HG03045 (cell line): ENCODE data around the gene TRIOBP.

Experiments
- ATAC-seq: cut with Tn5 transposase; IDR thresholded peaks from one replicate; pipeline ENCODE4 v1.9.1; 2021; ENCODE audit warnings: mild to moderate bottlenecking, moderate library complexity; ENCODE audit not compliant: unreplicated experiment

TRIOBP gene

GRCh38 chr22:37748659-37749058 is 51.8 kb downstream of the TRIOBP start:
- no peak for ATAC-seq

GRCh38 chr22:37749226-37749625 is 52.4 kb downstream of the TRIOBP start:
- no peak for ATAC-seq

GRCh38 chr22:37749831-37750595 is 53.2 kb downstream of the TRIOBP start:
- no peak for ATAC-seq

- ATAC-seq, result no peak
Observed at GRCh38 chr22:37750596-37751162, 53.8 kb downstream of the TRIOBP start.

GRCh38 chr22:37751449-37752188 is 54.8 kb downstream of the TRIOBP start:
- no peak for ATAC-seq

- no peak for ATAC-seq
Observed at GRCh38 chr22:37752189-37753087, 55.6 kb downstream of the TRIOBP start.

GRCh38 chr22:37753746-37754145 is 56.9 kb downstream of the TRIOBP start:
- no peak for ATAC-seq

- ATAC-seq, result no peak
Observed at GRCh38 chr22:37757663-37758062, 60.8 kb downstream of the TRIOBP start.

GRCh38 chr22:37758694-37759093 is 61.8 kb downstream of the TRIOBP start:
- no peak for ATAC-seq

GRCh38 chr22:37759281-37759680 is 62.4 kb downstream of the TRIOBP start:
- no peak for ATAC-seq

GRCh38 chr22:37760152-37760551 is 63.3 kb downstream of the TRIOBP start:
- no peak for ATAC-seq

GRCh38 chr22:37762389-37762836 is 65.6 kb downstream of the TRIOBP start:
- ATAC-seq, result no peak

- ATAC-seq, result no peak
Observed at GRCh38 chr22:37763012-37763411, 66.2 kb downstream of the TRIOBP start.

GRCh38 chr22:37763652-37764051 is 66.8 kb downstream of the TRIOBP start:
- ATAC-seq, result no peak

- ATAC-seq, result no peak
Observed at GRCh38 chr22:37764622-37765021, 67.8 kb downstream of the TRIOBP start.

- ATAC-seq, result no peak
Observed at GRCh38 chr22:37765498-37765897, 68.7 kb downstream of the TRIOBP start.

- ATAC-seq, result no peak
Observed at GRCh38 chr22:37765953-37766576, 69.2 kb downstream of the TRIOBP start.

GRCh38 chr22:37768273-37768672 is 71.4 kb downstream of the TRIOBP start:
- no peak for ATAC-seq

- no peak for ATAC-seq
Observed at GRCh38 chr22:37769056-37769455, 72.2 kb downstream of the TRIOBP start.

- no peak for ATAC-seq
Observed at GRCh38 chr22:37771081-37771480, 74.2 kb downstream of the TRIOBP start.
